SK-N-SH treated with all-trans-retinoic acid at 6 μM for 48 hours (cell line): ENCODE results near the gene OR8B3.
"Not testable (repeated sequence)": the region's sequence is repeated elsewhere in the genome, so short reads cannot be mapped to it uniquely, and the experiment has no call there.

Experiments
- ATAC-seq: fragments of 200-7000 bp; cut with Tn5 transposase; 3 replicates; pipeline ENCODE4 v1.9.1; 2020; ENCODE audit warnings: mild to moderate bottlenecking, moderate library complexity
- ARNTL ChIP-seq: fragments of 450-650 bp; formaldehyde crosslinking; IDR thresholded peaks from 2 replicates; pipeline ENCODE4 v1.5.0; 2020; ENCODE audit warnings: low read depth, mild to moderate bottlenecking, moderate library complexity, borderline replicate concordance
- BACH2 ChIP-seq: fragments of 250-450 bp; sonication (Bioruptor Pico); IDR thresholded peaks from 2 replicates; pipeline ENCODE4 v1.9.0; 2021; ENCODE audit warnings: mild to moderate bottlenecking, borderline replicate concordance
- CREB5 ChIP-seq: fragments of 250-450 bp; sonication (Bioruptor Pico); IDR thresholded peaks from 2 replicates; pipeline ENCODE4 v1.5.1; 2020; ENCODE audit warnings: low read depth, mild to moderate bottlenecking, moderate library complexity
- CSDC2 ChIP-seq: fragments of 250-450 bp; sonication (Bioruptor Pico); IDR thresholded peaks from 2 replicates; pipeline ENCODE4 v1.5.0; 2020; ENCODE audit warnings: mild to moderate bottlenecking, moderate library complexity
- ESRRG ChIP-seq: fragments of 250-450 bp; sonication (Bioruptor Pico); IDR thresholded peaks from 2 replicates; pipeline ENCODE4 v1.6.1; 2021; ENCODE audit warnings: mild to moderate bottlenecking
- GLIS3 ChIP-seq: fragments of 250-450 bp; sonication (Bioruptor Pico); IDR thresholded peaks from 2 replicates; pipeline ENCODE4 v1.5.0; 2020; ENCODE audit warnings: mild to moderate bottlenecking, moderate library complexity
- ISL1 ChIP-seq: fragments of 250-450 bp; sonication (Bioruptor Pico); IDR thresholded peaks from 2 replicates; pipeline ENCODE4 v2.1.2; 2022; ENCODE audit warnings: mild to moderate bottlenecking, moderate library complexity
- OSR1 ChIP-seq: fragments of 250-450 bp; sonication (Bioruptor Pico); IDR thresholded peaks from 2 replicates; pipeline ENCODE4 v1.8.0; 2022; ENCODE audit warnings: moderate library complexity, mild to moderate bottlenecking, inconsistent platforms
- PATZ1 ChIP-seq: fragments of 250-450 bp; sonication (Bioruptor Pico); IDR thresholded peaks from 2 replicates; pipeline ENCODE4 v1.8.0; 2020; ENCODE audit warnings: mild to moderate bottlenecking, moderate library complexity, borderline replicate concordance
- PPARA ChIP-seq: fragments of 250-450 bp; sonication (Bioruptor Pico); IDR thresholded peaks from 2 replicates; pipeline ENCODE4 v1.5.0; 2020; ENCODE audit warnings: mild to moderate bottlenecking, borderline replicate concordance
- RARB ChIP-seq: fragments of 250-450 bp; sonication (Bioruptor Pico); IDR thresholded peaks from 2 replicates; pipeline ENCODE4 v1.8.0; 2021; ENCODE audit warnings: mild to moderate bottlenecking, moderate library complexity
- SNAI2 ChIP-seq: fragments of 250-450 bp; sonication (Bioruptor Pico); IDR thresholded peaks from 2 replicates; pipeline ENCODE4 v1.5.0; 2020; ENCODE audit warnings: mild to moderate bottlenecking, moderate library complexity
- TCF4 ChIP-seq: fragments of 250-450 bp; sonication (Bioruptor Pico); IDR thresholded peaks from 2 replicates; pipeline ENCODE4 v1.8.0; 2021; ENCODE audit warnings: mild to moderate bottlenecking, moderate library complexity, borderline replicate concordance
- TOX ChIP-seq: fragments of 250-450 bp; sonication (Bioruptor Pico); IDR thresholded peaks from 2 replicates; pipeline ENCODE4 v1.8.0; 2021; ENCODE audit warnings: mild to moderate bottlenecking, moderate library complexity, borderline replicate concordance
- TSHZ2 ChIP-seq: fragments of 250-450 bp; sonication (Bioruptor Pico); IDR thresholded peaks from 2 replicates; pipeline ENCODE4 v1.5.0; 2020; ENCODE audit warnings: mild to moderate bottlenecking, moderate library complexity
- ZC3H10 ChIP-seq: fragments of 250-450 bp; sonication (Bioruptor Pico); IDR thresholded peaks from 2 replicates; pipeline ENCODE4 v1.5.1; 2021; ENCODE audit warnings: mild to moderate bottlenecking, moderate library complexity
- ZFP3 ChIP-seq: fragments of 250-450 bp; sonication (Bioruptor Pico); IDR thresholded peaks from 2 replicates; pipeline ENCODE4 v1.5.0; 2020; ENCODE audit warnings: mild to moderate bottlenecking, moderate library complexity
- ZFP30 ChIP-seq: fragments of 450-650 bp; formaldehyde crosslinking; IDR thresholded peaks from 2 replicates; pipeline ENCODE4 v1.5.0; 2022; ENCODE audit warnings: mild to moderate bottlenecking, moderate library complexity
- ZNF565 ChIP-seq: fragments of 450-650 bp; formaldehyde crosslinking; conservative IDR thresholded peaks from 2 replicates; pipeline ENCODE4 v1.5.0; 2020; ENCODE audit warnings: low read depth, mild to moderate bottlenecking, moderate library complexity
- ZNF70 ChIP-seq: fragments of 450-650 bp; formaldehyde crosslinking; IDR thresholded peaks from 2 replicates; pipeline ENCODE4 v1.5.0; 2020; ENCODE audit warnings: mild to moderate bottlenecking, moderate library complexity
- ZNF8 ChIP-seq: fragments of 450-650 bp; formaldehyde crosslinking; IDR thresholded peaks from 2 replicates; pipeline ENCODE4 v1.5.0; 2020; ENCODE audit warnings: mild to moderate bottlenecking, moderate library complexity
- TF ChIP-seq, protein P1 (sequence below): fragments of 250-450 bp; sonication (Bioruptor Pico); IDR thresholded peaks from 2 replicates; pipeline ENCODE4 v1.5.1; 2021; ENCODE audit warnings: mild to moderate bottlenecking, moderate library complexity
- TF ChIP-seq, protein P2 (sequence below): fragments of 250-450 bp; sonication (Bioruptor Pico); IDR thresholded peaks from 2 replicates; pipeline ENCODE4 v1.8.0; 2021; ENCODE audit warnings: low read depth, mild to moderate bottlenecking, moderate library complexity, borderline replicate concordance

Gene OR8B3

GRCh38 chr11:124409906-124410305 is 11.1 kb upstream of the OR8B3 start:
- TF ChIP-seq CREB5 (CRISPR knock-in tag), result no peak
- no peak for TF ChIP-seq ISL1
- TF ChIP-seq TSHZ2, result no peak
- TF ChIP-seq GLIS3 (CRISPR knock-in tag), result no peak
- TF ChIP-seq TCF4 (CRISPR knock-in tag), result no peak
- no peak for TF ChIP-seq ZNF565 (CRISPR knock-in tag)
- no peak for TF ChIP-seq ZNF70 (CRISPR knock-in tag)
- no peak for TF ChIP-seq CSDC2 (CRISPR knock-in tag)
- TF ChIP-seq ZFP3 (CRISPR knock-in tag), result no peak
- ATAC-seq, result no peak

GRCh38 chr11:124405581-124405980 is 6.8 kb upstream of the OR8B3 start:
- no peak for TF ChIP-seq OSR1
- no peak for TF ChIP-seq BACH2 (CRISPR knock-in tag)
- no peak for TF ChIP-seq CSDC2 (CRISPR knock-in tag)
- no peak for TF ChIP-seq ESRRG
- TF ChIP-seq PATZ1 (CRISPR knock-in tag), result no peak
- TF ChIP-seq, protein P1, sequence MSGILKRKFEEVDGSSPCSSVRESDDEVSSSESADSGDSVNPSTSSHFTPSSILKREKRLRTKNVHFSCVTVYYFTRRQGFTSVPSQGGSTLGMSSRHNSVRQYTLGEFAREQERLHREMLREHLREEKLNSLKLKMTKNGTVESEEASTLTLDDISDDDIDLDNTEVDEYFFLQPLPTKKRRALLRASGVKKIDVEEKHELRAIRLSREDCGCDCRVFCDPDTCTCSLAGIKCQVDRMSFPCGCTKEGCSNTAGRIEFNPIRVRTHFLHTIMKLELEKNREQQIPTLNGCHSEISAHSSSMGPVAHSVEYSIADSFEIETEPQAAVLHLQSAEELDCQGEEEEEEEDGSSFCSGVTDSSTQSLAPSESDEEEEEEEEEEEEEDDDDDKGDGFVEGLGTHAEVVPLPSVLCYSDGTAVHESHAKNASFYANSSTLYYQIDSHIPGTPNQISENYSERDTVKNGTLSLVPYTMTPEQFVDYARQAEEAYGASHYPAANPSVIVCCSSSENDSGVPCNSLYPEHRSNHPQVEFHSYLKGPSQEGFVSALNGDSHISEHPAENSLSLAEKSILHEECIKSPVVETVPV, result no peak
- no peak for TF ChIP-seq ZFP30
- TF ChIP-seq, protein P2, sequence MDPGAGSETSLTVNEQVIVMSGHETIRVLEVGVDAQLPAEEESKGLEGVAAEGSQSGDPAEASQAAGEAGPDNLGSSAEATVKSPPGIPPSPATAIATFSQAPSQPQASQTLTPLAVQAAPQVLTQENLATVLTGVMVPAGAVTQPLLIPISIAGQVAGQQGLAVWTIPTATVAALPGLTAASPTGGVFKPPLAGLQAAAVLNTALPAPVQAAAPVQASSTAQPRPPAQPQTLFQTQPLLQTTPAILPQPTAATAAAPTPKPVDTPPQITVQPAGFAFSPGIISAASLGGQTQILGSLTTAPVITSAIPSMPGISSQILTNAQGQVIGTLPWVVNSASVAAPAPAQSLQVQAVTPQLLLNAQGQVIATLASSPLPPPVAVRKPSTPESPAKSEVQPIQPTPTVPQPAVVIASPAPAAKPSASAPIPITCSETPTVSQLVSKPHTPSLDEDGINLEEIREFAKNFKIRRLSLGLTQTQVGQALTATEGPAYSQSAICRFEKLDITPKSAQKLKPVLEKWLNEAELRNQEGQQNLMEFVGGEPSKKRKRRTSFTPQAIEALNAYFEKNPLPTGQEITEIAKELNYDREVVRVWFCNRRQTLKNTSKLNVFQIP, result no peak
- TF ChIP-seq ARNTL, result no peak
- TF ChIP-seq ZC3H10, result no peak
- TF ChIP-seq TOX (CRISPR knock-in tag), result no peak
- TF ChIP-seq RARB (CRISPR knock-in tag), result no peak
- TF ChIP-seq TCF4 (CRISPR knock-in tag), result no peak
- no peak for TF ChIP-seq GLIS3 (CRISPR knock-in tag)
- TF ChIP-seq SNAI2 (CRISPR knock-in tag), result no peak
- no peak for TF ChIP-seq ISL1
- no peak for TF ChIP-seq ZNF565 (CRISPR knock-in tag)
- no peak for ATAC-seq

GRCh38 chr11:124403186-124403585 is 4.4 kb upstream of the OR8B3 start:
- not testable (repeated sequence) for ATAC-seq

DNA sequence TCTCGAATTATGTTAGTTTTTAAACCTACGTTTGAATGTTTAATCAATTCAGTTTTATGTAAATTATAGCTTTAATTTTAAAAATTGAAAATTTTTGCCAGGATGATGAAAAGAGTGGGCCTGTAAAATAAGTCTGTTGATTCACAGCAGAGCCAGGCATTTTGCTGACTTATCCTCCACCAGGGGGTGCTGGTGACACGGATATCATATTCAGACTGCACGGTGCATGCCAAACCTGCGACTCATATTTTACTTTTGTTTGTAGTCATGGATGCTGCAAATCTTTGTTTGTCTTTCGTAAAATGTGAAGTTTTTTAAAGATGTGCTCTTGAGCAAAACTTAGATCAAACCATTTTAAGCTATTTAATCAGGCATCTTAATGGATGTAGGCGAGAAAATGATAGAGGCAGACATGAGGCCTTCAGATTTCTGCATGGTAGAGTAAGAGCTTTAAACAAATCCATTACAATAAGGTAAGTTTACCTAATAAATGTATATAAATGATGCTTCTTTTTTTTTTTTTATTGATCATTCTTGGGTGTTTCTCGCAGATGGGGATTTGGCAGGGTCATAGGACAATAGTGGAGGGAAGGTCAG is 3.6 kb upstream of the OR8B3 start:
- peak; percentile 99 for ATAC-seq
- TF ChIP-seq ZFP30 (no peak), SNAI2 (CRISPR knock-in tag) (no peak), ZNF565 (CRISPR knock-in tag) (no peak), ZNF8 (CRISPR knock-in tag) (no peak), OSR1 (no peak), PPARA (CRISPR knock-in tag) (no peak), ESRRG (no peak), TSHZ2 (no peak), ARNTL (no peak), TCF4 (CRISPR knock-in tag) (no peak), CREB5 (CRISPR knock-in tag) (no peak), TOX (CRISPR knock-in tag) (no peak), RARB (CRISPR knock-in tag) (no peak)
